ENCODE results near the gene NGEF. TPM values are rescaled to one million over a fixed set of nuclear protein-coding genes. Genes with fewer than 3 reads are reported as not detected.

Gene NGEF
- total RNA-seq, 2 experiments from 2014 or later = not detected

DNA sequence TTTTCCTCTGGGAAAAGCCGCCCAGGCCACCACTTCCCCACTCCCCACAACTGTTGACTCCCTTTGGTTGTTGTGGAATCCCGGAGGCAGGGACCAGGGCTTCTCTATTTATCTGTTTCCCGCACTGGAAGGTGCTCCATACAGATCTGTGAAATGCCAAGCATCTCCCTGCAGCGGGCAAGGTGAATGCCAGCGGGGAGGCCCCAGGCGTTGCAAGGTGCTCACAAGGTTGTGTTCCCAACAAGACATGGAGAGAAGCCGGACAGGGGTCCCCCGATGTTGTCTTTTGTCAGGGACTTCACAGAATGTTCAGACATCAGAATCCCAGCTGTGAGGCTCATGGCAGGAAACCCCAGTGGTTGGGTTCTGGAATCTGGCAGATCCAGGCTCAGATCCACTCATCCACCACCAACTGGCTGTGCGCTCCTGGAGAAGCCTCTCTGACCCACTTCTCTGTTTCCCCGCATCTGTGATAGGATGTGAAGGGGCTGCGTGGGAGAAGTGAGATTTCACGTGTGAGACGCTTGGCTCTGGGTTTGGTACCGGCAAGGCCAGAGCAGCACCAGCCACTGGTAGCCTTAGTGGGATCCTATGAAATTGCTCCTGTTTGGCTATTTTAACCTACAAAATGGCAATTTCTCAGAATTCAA, 10.8 kb upstream of the NGEF start:
- Mint-ChIP-seq H3K4me3 (no peak overlapping the region), H3K4me1 (ENCODE audit: low read depth) (no peaks in the 10 kb centered on the region), H3K36me3 (ENCODE audit: low read depth) (no peaks in the 10 kb centered on the region), H3K9me3 (no peaks in the 10 kb centered on the region), H3K27ac (no peak overlapping the region), H3K27me3 (no peaks in the 10 kb centered on the region)
- no peak overlapping the region for H3K27ac ChIP-seq (ENCODE audit: low read depth in 1 of 2, low read length in 2 of 2)
- no peaks in the 10 kb centered on the region for H3K27me3 ChIP-seq (ENCODE audit: control insufficient read depth in 1 of 2, insufficient read depth in 2 of 2, low read length in 2 of 2)
- TF ChIP-seq CTCF (IDR thresholded peaks at IDR 0.05) = no peak
- no peak for ATAC-seq (ENCODE audit: poor library complexity)
- DNase-seq = no peak
- intact Hi-C loops (cut with DNase I, micrococcal nuclease) = no loop called here
- no peaks in the 10 kb centered on the region for H3K4me1 ChIP-seq (ENCODE audit: insufficient read depth, low read length)
- ChIA-PET POLR2A (interaction anchor here (0.5 kb wide), 1 partner anchor 86 kb away, joined by 3 read pairs; no protein-coding TSS in a partner anchor), CTCF (no interaction called here)
- no peaks in the 10 kb centered on the region for H3K9me3 ChIP-seq (ENCODE audit: control insufficient read depth in 1 of 2, insufficient read depth in 1 of 2, low read length in 2 of 2)
- H3K36me3 ChIP-seq (ENCODE audit: insufficient read depth, low read length) = no peaks in the 10 kb centered on the region
- no peak overlapping the region for H3K4me3 ChIP-seq (ENCODE audit: low read length)

DNA sequence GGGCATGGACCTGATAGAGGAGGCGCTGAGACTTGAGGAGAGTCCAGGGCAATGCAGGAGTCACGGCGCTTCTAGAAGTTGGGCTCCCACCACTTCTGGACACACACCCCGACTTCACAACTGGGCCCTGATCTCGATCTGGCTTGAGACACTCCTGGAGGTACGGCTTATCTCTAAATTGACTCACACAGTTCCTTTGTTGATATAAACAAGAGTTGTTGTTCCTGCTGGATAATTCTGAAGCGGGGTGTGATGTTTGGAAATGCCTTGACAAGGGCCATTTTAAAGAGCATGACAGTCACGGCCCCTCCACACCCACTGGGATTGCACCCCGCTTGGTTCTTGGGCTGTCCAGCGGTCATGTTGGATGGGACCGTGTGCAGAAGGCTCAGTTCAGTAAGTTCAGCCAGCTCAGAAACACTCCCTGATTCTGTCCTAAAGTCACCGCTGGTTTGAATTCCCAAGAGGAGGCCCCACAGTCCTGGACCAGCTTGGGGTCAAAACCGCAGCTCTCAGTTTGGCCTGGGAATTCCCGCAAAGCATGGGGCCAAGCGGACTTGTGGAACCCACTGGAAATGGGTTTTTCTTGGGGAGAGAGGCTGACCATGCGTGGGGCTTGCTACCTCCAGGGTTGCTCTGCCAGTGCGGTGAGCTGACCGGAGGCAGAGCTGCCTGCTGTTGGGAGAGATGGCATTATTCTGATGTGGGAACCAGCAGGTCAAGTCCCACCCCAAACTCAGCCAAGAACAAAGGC, 10.1 kb upstream of the NGEF start:
- Histone ChIP-seq H3K4me1 (ENCODE audit: insufficient read depth, low read length) (no peaks in the 10 kb centered on the region), H3K4me3 (ENCODE audit: low read length) (no peak overlapping the region), H3K27me3 (ENCODE audit: control insufficient read depth in 1 of 2, insufficient read depth in 2 of 2, low read length in 2 of 2) (no peaks in the 10 kb centered on the region), H3K36me3 (ENCODE audit: insufficient read depth, low read length) (no peaks in the 10 kb centered on the region), H3K9me3 (ENCODE audit: control insufficient read depth in 1 of 2, insufficient read depth in 1 of 2, low read length in 2 of 2) (no peaks in the 10 kb centered on the region), H3K27ac (ENCODE audit: low read depth in 1 of 2, low read length in 2 of 2) (no peak overlapping the region)
- H3K4me1 Mint-ChIP-seq (ENCODE audit: low read depth) = no peaks in the 10 kb centered on the region
- ChIA-PET POLR2A (no interaction called here), CTCF (no interaction called here)
- no peaks in the 10 kb centered on the region for H3K9me3 Mint-ChIP-seq
- no peaks in the 10 kb centered on the region for H3K36me3 Mint-ChIP-seq (ENCODE audit: low read depth)
- intact Hi-C loops (cut with DNase I, micrococcal nuclease) = no loop called here
- no peak overlapping the region for H3K27ac Mint-ChIP-seq
- no peaks in the 10 kb centered on the region for H3K27me3 Mint-ChIP-seq
- DNase-seq (no peak), ATAC-seq (ENCODE audit: poor library complexity) (no peak)
- no peak for TF ChIP-seq CTCF (IDR thresholded peaks at IDR 0.05)
- no peak overlapping the region for H3K4me3 Mint-ChIP-seq

DNA sequence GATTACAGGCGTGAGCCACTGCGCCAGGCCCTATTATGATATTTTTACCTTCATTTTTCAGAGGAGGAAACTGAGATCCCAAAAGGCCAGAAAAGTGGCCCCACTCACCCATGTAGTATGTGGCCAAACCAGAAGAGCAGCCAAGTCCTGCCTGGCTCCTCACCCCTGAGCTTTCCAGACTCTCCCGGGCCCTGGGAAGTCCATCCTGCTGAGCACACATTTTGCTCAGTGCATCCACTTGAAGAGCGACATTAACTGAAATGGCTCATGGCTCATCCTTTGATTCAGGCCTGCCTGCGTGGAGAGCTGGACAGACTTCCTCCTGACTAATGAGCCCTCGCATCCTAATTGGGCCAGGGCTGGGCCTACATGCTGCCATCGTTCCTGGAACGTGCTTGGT, 9.5 kb upstream of the NGEF start:
- Mint-ChIP-seq H3K36me3 (ENCODE audit: low read depth) (no peaks in the 10 kb centered on the region), H3K27ac (no peak overlapping the region), H3K4me3 (no peak overlapping the region), H3K4me1 (ENCODE audit: low read depth) (no peaks in the 10 kb centered on the region), H3K27me3 (no peaks in the 10 kb centered on the region), H3K9me3 (no peaks in the 10 kb centered on the region)
- no peaks in the 10 kb centered on the region for H3K9me3 ChIP-seq (ENCODE audit: control insufficient read depth in 1 of 2, insufficient read depth in 1 of 2, low read length in 2 of 2)
- POLR2A ChIA-PET = no interaction called here
- no peak overlapping the region for H3K4me3 ChIP-seq (ENCODE audit: low read length)
- ATAC-seq (ENCODE audit: poor library complexity) (no peak), DNase-seq (no peak)
- H3K27ac ChIP-seq (ENCODE audit: low read depth in 1 of 2, low read length in 2 of 2) = no peak overlapping the region
- no peak for TF ChIP-seq CTCF (IDR thresholded peaks at IDR 0.05)
- intact Hi-C loops (cut with DNase I, micrococcal nuclease) = no loop called here
- CTCF ChIA-PET = no interaction called here
- H3K4me1 ChIP-seq (ENCODE audit: insufficient read depth, low read length) = no peaks in the 10 kb centered on the region
- no peaks in the 10 kb centered on the region for H3K36me3 ChIP-seq (ENCODE audit: insufficient read depth, low read length)
- H3K27me3 ChIP-seq (ENCODE audit: control insufficient read depth in 1 of 2, insufficient read depth in 2 of 2, low read length in 2 of 2) = no peaks in the 10 kb centered on the region

Measured in CD4-positive, alpha-beta T cell (primary cell).